Medulla oblongata (tissue), 1 donor: ENCODE results near the gene IGSF23.
A peak's percentile ranks its signal among the peaks of the same experiment; 100 is the strongest.
"Not testable (repeated sequence)": the region's sequence is repeated elsewhere in the genome, so short reads cannot be mapped to it uniquely, and the experiment has no call there.

Experiments
- DNase-seq: peaks from one replicate; pipeline ENCODE4 v3.0.0-alpha.2; 2015; ENCODE audit errors: extremely low spot score

Gene IGSF23

DNA sequence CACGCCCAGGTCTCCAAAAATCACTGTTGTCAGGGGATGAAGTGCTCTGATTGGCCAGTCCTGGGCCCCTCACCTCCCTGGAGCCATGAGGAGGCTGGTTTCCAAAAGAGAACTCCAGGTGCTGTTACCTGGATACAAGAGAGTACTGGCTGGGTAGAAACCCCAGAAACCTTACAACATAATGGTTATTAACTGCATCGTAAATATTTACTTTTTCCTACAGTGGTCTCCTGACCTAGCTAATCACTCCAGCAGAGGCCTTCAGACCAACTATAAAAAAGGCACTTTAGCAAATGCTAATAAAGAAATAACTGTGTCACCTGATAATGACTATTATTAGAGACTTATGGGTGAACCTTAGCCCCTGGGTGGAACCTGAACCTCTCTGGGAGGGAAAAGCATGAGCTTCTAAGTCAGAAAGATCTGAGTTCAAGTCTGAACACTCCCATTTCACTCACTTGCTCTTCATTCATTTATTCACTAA is 1.5 kb upstream of the IGSF23 start:
- DNase-seq: no peak

DNA sequence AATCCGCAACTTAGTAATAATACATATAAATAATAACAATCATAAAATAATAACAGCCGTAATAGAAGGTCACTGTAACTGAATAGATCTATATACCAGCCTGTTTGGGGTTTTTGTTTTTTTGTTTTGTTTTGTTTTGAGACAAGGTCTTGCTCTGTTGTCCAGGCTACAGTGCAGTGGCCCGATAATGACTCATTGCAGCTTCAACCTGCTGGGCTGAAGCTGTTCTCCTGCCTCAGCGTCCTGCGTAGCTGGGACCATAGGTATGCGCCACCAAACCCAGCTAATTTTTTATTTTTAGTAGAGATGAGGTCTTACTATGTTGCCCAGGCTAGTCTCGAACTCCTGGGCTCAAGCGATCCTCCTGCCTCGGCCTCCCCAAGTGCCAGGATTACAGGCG is 950 bp downstream of the IGSF23 start:
- no peak for DNase-seq

DNA sequence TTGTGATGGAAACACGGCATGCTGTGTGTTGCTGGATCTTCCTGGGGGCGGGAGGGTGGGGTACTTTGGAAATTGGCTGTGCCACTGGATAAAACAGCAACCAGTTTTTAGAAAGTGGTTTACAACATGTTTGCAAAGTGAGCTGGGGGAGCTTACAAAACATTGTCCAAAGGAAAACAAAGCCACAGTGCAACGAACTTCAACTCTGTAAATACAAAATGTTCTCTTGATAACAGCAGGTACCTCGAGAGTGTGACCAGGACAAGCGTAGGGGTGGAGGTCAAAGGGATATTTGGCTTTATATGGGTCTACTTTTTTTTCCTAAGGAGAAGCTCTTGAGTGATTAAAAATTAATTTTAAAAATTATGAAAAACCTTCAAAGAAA is 2.5 kb downstream of the IGSF23 start:
- no peak for DNase-seq

DNA sequence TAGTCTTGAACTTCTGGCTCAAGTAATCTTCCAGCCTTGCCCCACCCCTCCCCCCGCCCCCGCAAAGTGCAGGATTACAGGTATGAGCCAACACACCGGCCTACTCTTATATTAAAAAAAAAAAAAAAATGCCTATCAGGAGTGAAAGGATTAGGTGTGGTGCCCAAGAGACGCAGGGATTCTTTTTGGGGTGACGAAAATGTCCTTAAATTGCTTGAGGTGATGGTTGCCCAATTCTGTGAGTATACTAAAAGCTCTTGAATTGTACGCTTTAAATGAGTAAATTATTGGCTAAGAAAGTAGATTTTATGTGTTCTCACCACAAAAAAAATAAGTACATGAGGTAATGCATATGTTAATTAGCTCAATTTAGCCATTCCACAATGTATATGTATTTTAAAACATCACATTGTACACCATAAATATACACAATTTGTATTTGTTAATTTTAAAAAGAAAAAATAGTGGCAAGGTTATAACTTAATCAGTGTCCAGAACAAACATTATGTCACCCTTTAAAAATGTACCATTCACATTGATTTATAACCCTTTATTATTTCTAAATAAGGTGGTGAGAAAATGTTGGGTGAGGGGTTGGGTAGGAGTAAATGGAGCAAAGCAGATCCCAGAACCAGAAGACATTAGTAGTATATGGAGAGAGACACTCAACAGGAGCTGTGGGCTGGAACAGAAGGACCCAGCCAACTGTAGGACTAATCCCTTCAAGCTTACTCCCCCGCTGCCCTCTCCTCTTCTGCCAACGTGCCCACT is 3.9 kb downstream of the IGSF23 start:
- no peak for DNase-seq

DNA sequence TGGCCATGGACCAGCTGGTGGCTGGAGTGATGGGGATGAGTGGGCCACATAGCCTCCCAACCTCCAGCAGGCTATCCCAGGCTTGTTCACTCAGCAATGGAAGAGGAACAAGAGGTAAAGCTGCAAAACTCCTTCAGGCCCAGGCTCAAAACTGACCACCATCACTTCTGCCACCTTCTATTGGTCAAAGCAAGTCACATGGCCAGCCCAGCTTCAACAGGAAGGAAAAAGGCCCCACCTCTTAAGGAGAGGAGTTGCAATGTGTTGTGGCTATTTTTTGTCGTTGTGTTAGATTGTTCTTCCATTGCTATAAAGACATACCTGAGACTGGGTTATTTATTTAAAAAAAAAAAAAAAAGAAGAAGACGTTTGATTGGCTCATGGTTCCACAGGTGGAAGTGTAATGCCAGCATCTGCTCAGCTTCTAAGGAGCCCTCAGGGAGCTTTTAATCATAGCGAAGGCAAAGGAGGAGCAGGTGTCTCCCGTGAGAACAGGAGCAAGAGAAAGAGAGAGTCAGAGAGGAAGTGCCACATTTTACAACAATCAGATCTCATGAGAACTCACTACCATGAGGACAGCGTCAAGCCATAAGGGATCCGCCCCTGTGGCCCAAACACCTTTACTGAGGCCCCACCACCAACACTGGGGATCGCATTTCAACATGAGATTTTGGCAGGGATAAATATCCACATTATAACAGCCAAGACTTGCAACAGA is 5.4 kb downstream of the IGSF23 start:
- no peak for DNase-seq

DNA sequence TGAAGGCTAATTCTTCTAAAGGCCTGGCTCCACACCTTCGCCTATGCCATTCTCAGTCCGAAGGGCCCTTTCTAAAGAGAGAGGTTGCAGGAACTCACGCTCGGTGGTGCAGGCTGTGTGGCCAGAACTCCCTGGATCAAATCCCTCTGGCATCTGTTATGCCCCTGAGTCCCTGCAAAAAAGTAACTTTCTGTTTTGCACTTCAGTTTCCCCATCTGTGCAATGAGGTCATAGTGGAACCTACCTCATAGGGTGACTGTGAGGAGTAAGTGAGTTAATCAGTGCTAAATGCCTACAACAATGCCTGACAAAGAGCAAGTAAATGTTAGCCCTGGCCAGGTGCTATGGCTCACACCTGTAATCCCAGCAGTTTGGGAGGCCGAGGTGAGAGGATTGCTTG is 7.3 kb downstream of the IGSF23 start:
- no peak for DNase-seq

DNA sequence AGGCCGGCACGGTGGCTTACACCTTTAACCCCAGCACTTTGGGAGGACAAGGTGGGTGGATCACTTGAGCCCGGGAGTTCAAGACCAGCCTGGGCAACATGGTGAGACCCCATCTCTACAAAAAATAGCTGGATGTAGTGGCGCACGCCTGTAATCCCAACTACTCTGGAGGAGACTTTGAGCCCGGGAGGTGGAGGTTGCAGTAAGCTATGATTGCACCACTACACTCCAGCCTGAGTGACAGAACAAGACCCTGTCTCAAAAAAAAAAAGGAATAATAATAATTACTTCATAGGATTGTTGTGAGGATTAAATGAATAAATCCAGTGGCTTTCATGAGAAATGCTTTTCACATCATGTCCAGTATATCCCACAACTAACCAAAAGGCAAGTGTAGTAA is 8.0 kb downstream of the IGSF23 start:
- DNase-seq: no peak

DNA sequence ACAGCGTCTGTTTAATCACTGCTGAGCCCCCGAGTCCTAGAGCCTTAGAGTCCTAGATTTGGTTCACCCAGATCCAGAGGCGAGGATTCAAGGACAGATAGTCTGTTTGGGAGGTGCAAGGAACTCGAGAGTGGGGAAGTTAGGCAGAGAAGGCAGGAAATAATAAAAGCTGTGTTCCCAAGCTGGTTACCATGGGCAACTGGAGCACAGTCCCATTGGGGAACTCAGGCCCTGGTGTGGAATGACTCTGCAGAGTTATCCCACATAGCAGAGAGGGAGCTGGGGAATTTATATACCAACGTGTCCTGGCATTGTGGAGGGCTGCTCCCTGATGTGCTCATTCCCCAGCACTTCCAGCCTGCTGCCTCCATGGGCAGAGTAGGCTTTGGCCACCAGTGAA is 9.7 kb downstream of the IGSF23 start:
- no peak for DNase-seq

DNA sequence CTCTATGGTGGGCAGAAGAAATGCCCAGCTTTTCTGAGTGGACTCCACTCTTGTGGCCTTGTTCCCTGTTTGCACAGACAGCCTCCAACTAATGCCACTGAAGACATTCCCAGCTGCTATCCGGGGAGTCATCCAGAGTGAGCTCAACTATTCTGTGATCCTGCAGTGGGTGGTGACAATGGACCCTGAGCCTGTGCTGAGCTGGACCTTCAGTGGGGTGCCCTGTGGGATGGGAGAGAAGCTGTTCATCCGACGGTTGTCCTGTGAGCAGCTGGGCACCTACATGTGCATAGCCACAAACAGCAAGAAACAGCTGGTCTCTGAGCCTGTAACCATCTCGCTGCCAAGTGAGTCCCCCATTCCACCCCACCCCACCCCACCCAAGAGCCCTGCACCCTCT is 10.3 kb downstream of the IGSF23 start:
- DNase-seq: no peak

DNA sequence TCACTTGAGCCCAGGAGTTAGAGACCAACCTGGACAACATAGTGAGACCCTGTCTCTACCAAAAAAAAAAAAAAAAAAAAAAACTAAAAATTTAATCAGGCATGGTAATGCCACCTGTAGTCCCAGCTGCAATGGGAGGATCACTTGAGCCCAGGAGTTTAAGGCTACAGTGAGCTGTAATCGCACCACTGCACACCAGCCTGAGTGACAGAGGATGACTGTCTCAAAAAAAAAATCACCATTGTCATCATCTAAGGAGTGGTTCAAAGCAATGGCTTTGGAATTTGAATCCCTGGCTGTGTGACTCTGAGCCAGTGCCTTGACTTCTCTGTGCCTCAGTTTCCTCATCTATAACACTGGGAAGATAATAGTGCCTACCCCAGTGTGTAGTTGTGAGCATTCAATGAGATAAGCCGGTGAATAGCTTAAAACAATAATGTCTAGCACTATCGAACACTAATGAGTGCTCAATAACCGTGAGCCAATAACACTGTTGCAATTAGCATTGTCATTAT is 11.5 kb downstream of the IGSF23 start:
- no peak for DNase-seq

DNA sequence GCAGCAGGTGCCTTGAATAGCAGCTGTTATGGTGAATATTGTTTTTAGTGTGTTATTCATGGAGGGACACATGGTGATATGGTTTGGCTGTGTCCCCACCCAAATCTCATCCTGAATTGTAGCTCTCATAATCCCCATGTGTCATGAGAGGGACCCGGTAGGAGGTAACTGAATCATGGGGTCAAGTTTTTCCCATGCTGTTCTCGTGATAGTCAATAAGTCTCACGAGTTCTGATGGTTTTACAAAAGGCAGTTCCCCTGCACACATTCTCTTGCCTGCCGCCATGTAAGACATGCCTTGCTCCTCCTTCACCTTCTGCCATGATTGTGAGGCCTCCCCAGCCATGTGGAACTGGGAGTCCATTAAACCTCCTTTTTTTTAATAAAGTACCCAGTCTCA is 12.3 kb downstream of the IGSF23 start:
- DNase-seq: not testable (repeated sequence)

DNA sequence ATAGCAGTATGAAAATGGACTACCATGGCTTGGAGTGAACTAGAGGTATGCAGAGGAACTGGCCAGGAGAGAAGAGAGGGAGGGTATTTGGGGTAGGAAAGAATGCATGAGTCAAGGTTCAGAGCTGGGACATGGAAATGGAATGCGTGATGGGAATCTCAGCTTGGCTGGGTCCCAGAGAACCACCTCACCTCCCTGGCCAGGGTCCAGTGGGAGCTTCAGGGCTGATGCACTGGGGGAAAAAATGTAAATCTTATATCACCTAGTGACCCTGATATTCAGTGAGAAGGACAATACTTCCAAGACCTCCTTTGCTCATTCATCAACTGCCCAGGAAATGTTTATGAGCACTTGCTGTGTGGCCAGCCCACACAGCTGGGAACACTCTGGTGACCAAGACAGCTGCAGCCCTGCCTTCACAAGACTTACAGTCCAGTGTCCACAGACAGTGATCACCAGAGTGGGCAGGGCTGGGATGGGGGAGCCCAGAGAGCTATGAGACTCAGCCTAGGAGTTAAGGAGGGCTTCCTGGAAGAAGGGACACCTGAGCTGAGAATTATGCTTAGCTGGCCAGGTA is 12.8 kb downstream of the IGSF23 start:
- DNase-seq: no peak

DNA sequence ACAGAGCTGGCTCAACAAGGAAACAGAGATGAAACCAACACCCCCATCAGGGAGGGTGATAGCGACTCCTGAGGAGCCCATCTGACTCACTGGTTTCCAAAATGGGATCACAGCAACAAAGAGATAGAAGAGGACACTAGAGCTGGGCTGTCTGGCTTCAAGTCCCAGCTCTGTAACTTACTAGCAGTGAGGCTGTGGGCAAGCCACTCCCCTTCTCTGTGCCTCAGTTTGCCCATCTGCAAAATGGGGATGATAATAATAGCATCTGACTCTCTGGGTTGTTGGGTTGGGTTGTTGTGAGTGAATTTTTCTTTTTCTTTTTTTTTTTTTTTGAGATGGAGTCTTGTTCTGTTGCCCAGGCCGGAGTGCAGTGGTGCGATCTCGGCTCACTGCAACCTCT is 14.3 kb downstream of the IGSF23 start:
- no peak for DNase-seq

DNA sequence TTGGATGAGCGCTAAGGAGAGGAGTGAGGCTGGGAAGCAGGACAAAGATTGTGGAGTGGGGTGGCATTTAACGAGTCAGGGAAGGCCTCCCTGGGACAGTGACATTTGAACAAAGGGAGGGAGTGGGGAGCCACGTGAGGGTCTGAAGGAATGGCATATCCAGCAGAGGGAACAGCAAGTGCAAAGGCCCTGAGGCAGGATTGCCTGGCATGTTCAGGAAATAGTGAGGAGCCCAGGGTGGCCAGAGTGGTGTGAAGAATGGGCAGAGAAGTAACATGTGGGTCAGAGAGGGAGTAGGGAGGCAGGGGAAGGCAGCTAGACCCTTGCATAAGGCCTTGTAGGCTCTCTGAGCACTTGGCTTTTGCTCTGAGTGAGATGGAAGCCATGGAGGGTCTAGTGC is 15.4 kb downstream of the IGSF23 start:
- DNase-seq: no peak

DNA sequence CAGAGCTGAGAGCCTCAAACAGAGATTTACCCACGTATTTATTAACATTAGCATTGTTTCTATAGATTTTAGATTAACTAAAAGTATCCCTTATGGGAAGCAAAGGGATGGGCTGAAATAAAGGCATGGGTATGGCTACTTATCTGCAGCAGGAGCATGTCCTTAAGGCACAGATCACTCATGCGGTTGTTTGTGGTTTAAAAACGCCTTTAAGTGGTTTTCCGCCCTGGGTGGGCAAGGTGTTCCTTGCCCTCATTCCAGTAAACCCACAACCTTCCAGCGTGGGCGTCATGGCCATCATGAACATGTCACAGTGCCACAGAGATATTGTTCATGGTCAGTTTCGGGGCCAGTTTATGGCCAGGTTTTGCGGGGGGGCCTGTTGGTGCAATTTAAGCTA is 18.2 kb downstream of the IGSF23 start:
- not testable (repeated sequence) for DNase-seq

DNA sequence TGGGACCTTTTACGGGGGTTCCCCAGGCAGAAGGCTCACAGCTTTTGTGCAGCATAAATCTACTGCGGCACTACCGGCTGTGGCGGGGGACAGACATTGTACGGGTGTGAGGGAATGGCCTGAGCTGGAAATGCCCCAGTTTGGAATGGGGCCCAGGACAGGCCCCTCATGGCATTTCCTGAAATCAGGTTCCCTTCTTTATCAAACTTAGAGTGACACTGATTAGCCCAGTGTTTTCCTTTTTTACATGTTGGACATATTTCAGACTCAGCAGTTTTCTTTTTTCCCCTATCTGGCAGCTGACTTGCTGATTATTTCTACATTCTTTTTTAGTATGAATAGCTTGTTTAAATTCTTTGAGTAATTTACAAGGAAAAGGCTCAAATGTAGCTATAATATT is 20.7 kb downstream of the IGSF23 start:
- not testable (repeated sequence) for DNase-seq

DNA sequence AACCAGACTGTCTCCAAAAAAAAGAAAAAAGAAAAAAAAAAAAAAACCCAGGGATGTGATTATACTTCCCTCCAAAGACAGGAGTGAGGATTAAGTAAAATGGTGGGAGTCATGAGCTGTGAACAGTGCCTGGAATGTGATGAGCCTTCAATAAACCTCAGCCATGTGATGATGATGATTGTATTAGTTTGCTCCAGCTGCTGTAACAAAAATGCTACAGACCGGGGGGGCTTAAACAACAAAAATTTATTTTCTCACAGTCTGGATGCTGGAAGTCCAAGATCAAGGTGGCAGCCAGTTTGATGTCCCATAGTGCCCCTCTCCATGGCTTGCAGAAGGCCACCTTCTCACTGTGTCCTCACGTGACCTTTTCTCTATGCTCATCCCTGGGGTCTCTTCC is 21.4 kb downstream of the IGSF23 start:
- DNase-seq: no peak

DNA sequence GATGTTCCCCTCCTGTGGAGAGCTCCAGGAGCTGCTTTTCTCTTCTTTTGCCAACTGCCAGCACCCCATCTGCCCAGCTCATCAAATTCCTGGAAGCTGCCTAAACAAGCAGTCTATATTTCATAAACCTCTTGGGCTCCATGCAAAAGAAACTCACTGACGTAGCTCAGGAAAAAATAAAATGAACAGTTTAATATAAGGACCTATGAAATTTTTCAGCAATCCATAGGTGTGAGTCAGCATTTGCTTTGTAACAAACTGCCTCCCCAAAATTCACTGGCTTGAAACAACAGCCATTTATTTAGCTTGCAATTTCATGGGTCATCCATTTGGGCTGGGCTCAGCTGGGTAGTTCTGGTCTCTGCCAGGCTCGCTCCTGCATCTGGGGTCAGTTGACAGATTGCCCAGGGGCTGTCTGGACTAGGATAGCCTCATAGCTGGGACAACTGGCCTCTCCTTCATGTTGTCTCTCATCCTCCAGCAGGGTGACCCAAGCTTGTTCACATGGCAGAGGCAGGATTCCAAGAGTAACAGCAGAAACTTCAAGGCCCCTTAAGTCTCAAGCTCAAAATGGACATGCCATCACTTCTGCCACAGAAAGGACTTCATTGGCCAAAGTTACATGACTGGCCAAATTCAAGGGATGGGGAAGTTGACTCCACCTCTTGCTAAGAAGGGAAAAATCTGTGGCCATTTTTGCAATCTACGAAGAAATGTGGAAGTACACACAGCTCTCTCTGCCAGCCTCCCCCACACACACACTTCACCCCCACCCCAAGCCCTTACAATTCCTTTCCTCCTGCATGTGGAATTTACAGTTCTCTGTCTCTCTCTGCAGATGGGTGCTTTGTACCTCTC is 22.4 kb downstream of the IGSF23 start:
- peak; percentile 16 for DNase-seq

DNA sequence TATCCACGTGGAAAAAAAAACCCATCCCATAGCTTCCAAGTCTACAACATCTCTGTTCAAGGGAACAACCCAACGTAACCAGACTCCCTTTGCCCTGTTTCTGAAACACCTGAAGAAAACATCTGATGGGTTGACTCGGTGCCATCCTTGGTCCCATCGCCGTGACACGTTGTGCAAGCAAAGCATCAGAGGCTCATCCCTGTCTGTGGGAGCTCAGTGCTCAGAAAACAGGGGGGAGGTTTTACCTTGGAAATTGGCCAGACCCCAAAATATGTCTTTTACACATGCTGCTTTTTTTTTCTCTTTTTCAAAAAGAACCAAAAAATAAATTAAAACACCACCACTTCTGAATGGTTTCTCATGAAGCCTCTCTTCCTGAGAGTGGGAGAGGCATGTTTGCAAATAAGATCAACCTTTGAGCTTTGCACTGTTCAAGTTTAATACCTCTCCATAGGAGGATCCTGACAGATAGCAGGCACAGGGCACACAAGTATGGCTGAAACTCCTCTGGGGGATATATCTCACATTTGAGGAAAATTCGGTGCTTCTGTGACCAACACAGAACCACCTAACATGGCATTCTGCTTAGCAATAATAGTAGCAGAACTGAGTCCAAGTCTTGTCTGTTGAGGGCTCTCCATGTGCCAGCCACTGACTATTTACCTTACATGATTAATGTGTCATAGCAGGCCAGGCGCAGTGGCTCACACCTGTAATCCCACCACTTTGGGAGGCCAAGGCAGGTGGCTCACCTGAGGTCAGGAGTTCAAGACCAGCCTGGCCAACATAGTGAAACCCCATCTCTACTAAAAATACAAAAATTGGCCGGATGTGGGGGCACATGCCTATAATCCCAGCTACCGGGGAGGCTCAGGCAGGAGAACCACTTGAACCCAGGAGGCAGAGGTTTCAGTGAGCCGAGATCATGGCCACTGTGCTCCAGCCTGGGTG is 23.4 kb downstream of the IGSF23 start:
- DNase-seq: no peak

DNA sequence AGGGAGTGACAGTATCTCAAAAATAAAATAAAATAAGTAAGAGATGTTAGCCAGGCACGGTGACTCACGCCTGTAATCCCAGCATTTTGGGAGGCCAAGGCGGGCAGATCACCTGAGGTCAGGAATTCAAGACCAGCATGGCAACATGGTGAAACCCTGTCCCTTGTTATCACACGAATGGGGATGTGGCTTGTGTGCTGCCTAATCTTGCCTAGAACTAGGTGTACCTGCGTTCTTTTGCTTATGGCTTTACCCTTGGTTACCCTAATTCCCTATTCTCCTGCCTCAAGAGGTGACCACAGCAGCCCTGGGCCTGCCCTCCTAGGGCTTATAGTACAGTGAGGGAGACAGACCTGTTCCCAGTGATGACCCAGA is 24.0 kb downstream of the IGSF23 start:
- no peak for DNase-seq

DNA sequence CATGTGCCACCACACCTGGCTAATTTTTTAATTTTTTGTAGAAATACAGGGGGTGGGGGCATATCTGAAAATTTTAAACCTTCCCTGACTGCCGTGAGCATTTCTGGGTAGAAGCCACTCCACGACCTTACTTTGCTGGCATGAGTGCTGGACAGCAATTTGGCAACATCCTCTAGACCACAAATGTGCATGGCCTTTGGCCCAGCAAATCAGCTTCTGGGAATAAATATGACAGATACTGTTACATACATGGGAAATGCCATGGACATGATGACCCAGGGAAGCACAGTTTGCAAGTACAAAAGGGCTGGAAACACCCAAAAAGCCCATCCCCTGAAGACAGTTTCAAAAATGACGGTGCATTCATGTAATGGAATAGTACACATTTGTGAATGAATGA is 27.2 kb downstream of the IGSF23 start:
- DNase-seq: no peak
